Prostate gland (tissue), 2 donors: Measurements from ENCODE around the gene PIK3R6. TPM values are rescaled to one million over a fixed set of nuclear protein-coding genes. Genes with fewer than 3 reads are reported as not detected.
"Not testable (repeated sequence)": the region's sequence is repeated elsewhere in the genome, so short reads cannot be mapped to it uniquely, and the experiment has no call there.

Experiments used
- DNase-seq: peaks from one replicate; pipeline ENCODE4 v3.0.0-alpha.2; 2019; ENCODE audit warnings: low spot score
- H3K27ac ChIP-seq, 2 donors: fragments of 200-600 bp; sonication (generic); 2 replicates each; pipeline ENCODE4 v1.5.1; 2017 to 2019
- H3K27me3 ChIP-seq: fragments of 200-600 bp; sonication (generic); replicated peaks from 2 replicates; pipeline ENCODE4 v1.5.1; 2019; ENCODE audit not compliant: insufficient read depth
- H3K36me3 ChIP-seq, 2 donors: fragments of 200-600 bp; sonication (generic); 1 replicate in 1 of 2; 2 replicates in 1 of 2; pipeline versions ENCODE4 v1.5.1 to v1.8.1; 2017 to 2019
- H3K4me1 ChIP-seq: fragments of 200-600 bp; sonication (generic); replicated peaks from 2 replicates; pipeline ENCODE4 v1.5.1; 2019
- H3K4me3 ChIP-seq, 2 donors: fragments of 200-600 bp; sonication (generic); 2 replicates each; pipeline ENCODE4 v1.5.1; 2017 to 2019
- H3K9me3 ChIP-seq: fragments of 200-600 bp; sonication (generic); 2 replicates; pipeline ENCODE4 v1.5.1; 2017
- CTCF ChIP-seq, 4 experiments: fragments of 200-600 bp in 2 of 4; fragments of 450-650 bp in 2 of 4; sonication (generic) in 2 of 4; IDR thresholded peaks; 1 replicate in 3 of 4; 2 replicates in 1 of 4; pipeline ENCODE4 v1.5.1; 2016 to 2019; ENCODE audit warnings: antibody characterized with exemption in 4 of 4, mild to moderate bottlenecking in 2 of 4, moderate library complexity in 2 of 4
- POLR2A ChIP-seq: fragments of 450-650 bp; IDR thresholded peaks from one replicate; pipeline ENCODE4 v1.6.1; 2016; ENCODE audit warnings: antibody characterized with exemption, mild to moderate bottlenecking
- POLR2AphosphoS5 ChIP-seq: sonication (generic); formaldehyde crosslinking; IDR thresholded peaks from one replicate; pipeline ENCODE4 v1.6.1; 2017; ENCODE audit warnings: antibody characterized with exemption
- WGBS: methylation state at CpG from one replicate; pipeline ENCODE4 v1.1.5; 2018; 5-methylcytosine and 5-hydroxymethylcytosine counted together
- intact Hi-C: fragments of 100-400 bp; cut with DNase I; formaldehyde crosslinking; loops from one replicate; pipeline ENCODE4 v1.14.2; 2022
- total RNA-seq, 2 donors: library from RNA; depleted of rRNA; stranded (reverse); fragments of >200 nt; gene quantifications; one replicate each; pipeline ENCODE4 v1.1.0, GENCODE V29; 2016

The PIK3R6 gene
- total RNA-seq, 2 donors from 2014 or later, result 0.18 to 2.6 TPM

GRCh38 chr17:8818654-8819330, 48.7 kb downstream of the PIK3R6 start:
- Histone ChIP-seq H3K4me1 (no peaks in the 10 kb centered on the region), H3K9me3 (no peaks in the 10 kb centered on the region), H3K36me3 (no peaks in the 10 kb centered on the region), H3K27me3 (peaks cover 4% of the 10 kb centered on the region), H3K27ac (no peak overlapping the region), H3K4me3 (no peak overlapping the region)
- intact Hi-C loops, result no loop called here
- no peak for DNase-seq
- 38% methylated on average over 3 of the region's 3 CpGs for WGBS
- TF ChIP-seq CTCF (IDR thresholded peaks at IDR 0.05) (no peak), POLR2A (no peak), POLR2AphosphoS5 (no peak)

- Histone ChIP-seq H3K27me3 (peaks cover 4% of the 10 kb centered on the region), H3K9me3 (no peaks in the 10 kb centered on the region), H3K4me3 (no peak overlapping the region), H3K27ac (no peak overlapping the region), H3K4me1 (no peaks in the 10 kb centered on the region), H3K36me3 (no peaks in the 10 kb centered on the region)
- WGBS, result 87% methylated on average over 8 of the region's 8 CpGs
- TF ChIP-seq POLR2A (no peak), POLR2AphosphoS5 (no peak), CTCF (IDR thresholded peaks at IDR 0.05) (no peak)
- intact Hi-C loops, result no loop called here
- no peak for DNase-seq
These were observed 49.4 kb downstream of the PIK3R6 start for GRCh38 chr17:8818047-8818446.

- 84% methylated on average over 4 of the region's 4 CpGs for WGBS
- Histone ChIP-seq H3K4me3 (no peak overlapping the region), H3K4me1 (no peaks in the 10 kb centered on the region), H3K9me3 (no peaks in the 10 kb centered on the region), H3K36me3 (no peaks in the 10 kb centered on the region), H3K27me3 (no peaks in the 10 kb centered on the region), H3K27ac (no peak overlapping the region)
- intact Hi-C loops, result no loop called here
- DNase-seq, result no peak
- TF ChIP-seq CTCF (IDR thresholded peaks at IDR 0.05), result no peak
- no peak for TF ChIP-seq POLR2AphosphoS5
- no peak for TF ChIP-seq POLR2A
These were observed 60.4 kb downstream of the PIK3R6 start for GRCh38 chr17:8806926-8807550.

- Histone ChIP-seq H3K27ac (no peak overlapping the region), H3K27me3 (no peaks in the 10 kb centered on the region), H3K36me3 (no peaks in the 10 kb centered on the region), H3K9me3 (no peaks in the 10 kb centered on the region), H3K4me1 (no peaks in the 10 kb centered on the region), H3K4me3 (no peak overlapping the region)
- DNase-seq, result no peak
- intact Hi-C loops, result no loop called here
- 79% methylated on average over 3 of the region's 3 CpGs for WGBS
- TF ChIP-seq POLR2A (no peak), CTCF (IDR thresholded peaks at IDR 0.05) (no peak), POLR2AphosphoS5 (no peak)
These were observed 61.1 kb downstream of the PIK3R6 start for GRCh38 chr17:8806253-8806925.

GRCh38 chr17:8805396-8805795, 62.1 kb downstream of the PIK3R6 start:
- DNase-seq, H3K4me3 ChIP-seq, H3K36me3 ChIP-seq, H3K4me1 ChIP-seq, H3K27ac ChIP-seq, H3K9me3 ChIP-seq, H3K27me3 ChIP-seq, intact Hi-C loops: not testable (repeated sequence)
- WGBS, result 92% methylated on average over 10 of the region's 10 CpGs
